C4-2B (cell line): ENCODE data around the gene KCNK6.

Source experiments
- CTCF ChIP-seq: fragments of 450-650 bp; conservative IDR thresholded peaks from 2 replicates; pipeline ENCODE4 v1.5.1; 2017; ENCODE audit warnings: mild to moderate bottlenecking
- ZFX ChIP-seq: fragments of 450-650 bp; IDR thresholded peaks from 2 replicates; pipeline ENCODE4 v1.6.1; 2017

- TF ChIP-seq CTCF (no peak), ZFX (no peak)
These were observed 49.9 kb downstream of the KCNK6 start for GRCh38 chr19:38369584-38369983.
